ENCODE results near the gene RASSF4.

Gene RASSF4

DNA sequence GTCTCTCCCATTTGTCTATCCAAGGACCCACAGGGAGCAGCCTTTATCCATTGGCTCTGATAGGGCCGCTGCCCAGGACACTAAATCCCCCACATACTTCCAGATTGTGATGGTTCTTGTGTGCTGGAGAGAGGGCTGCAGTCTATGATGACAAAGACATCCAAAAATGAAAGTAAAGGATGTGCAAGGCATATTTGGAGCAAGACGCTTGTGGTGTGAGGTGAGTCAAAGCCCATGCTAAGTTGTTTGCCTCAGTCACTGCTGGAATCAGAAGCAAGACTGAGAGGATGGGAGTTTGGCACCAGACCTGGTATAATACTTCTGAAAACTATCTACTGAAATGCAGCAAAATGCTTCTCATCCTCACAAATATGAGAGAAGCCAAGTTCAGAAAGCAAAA lies 63.8 kb downstream of the RASSF4 start:
- H2AFZ ChIP-seq (ENCODE audit: low read length), result no peak overlapping the region
- H3K18ac ChIP-seq (ENCODE audit: low read length), result no peak overlapping the region
- DNase-seq (ENCODE audit: low spot score), result no peak
- no peak overlapping the region for H3K27ac ChIP-seq (replicated peaks; ENCODE audit: low read length)
- no peak overlapping the region for H3K4me2 ChIP-seq (ENCODE audit: insufficient read depth, low read length, poor library complexity, severe bottlenecking)
- no peak overlapping the region for H2BK15ac ChIP-seq (ENCODE audit: low read length)
- H3K4me1 ChIP-seq (ENCODE audit: control insufficient read depth in 2 of 2, insufficient read depth in 1 of 2, low read depth in 1 of 2, low read length in 2 of 2), result no peaks in the 10 kb centered on the region
- H4K8ac ChIP-seq (ENCODE audit: low read depth, low read length), result no peak overlapping the region
- H3K79me1 ChIP-seq (ENCODE audit: low read depth, low read length), result no peaks in the 10 kb centered on the region
- H3K9me3 ChIP-seq (replicated peaks in 1 of 2; ENCODE audit: control insufficient read depth in 2 of 2, insufficient read depth in 1 of 2, low read depth in 1 of 2, low read length in 2 of 2), result no peaks in the 10 kb centered on the region
- no peak overlapping the region for H4K91ac ChIP-seq (ENCODE audit: low read depth, low read length, poor library complexity)
- no peak overlapping the region for H2BK120ac ChIP-seq (ENCODE audit: low read depth, low read length)
- WGBS, 2 donors (ENCODE audit: extremely low coverage in 2 of 2, insufficient read length in 2 of 2, insufficient replicate concordance in 1 of 2), result no CpG with 5 or more reads among the region's 2 CpGs
- no peak overlapping the region for H3K4me3 ChIP-seq (ENCODE audit: low read length in 2 of 2)
- no peak overlapping the region for H3K4ac ChIP-seq (ENCODE audit: low read length)
- no peaks in the 10 kb centered on the region for H3K36me3 ChIP-seq (replicated peaks in 1 of 2; ENCODE audit: control insufficient read depth in 2 of 2, insufficient read depth in 2 of 2, low read length in 2 of 2)
- no peak overlapping the region for H2BK12ac ChIP-seq (ENCODE audit: low read length)
- no peaks in the 10 kb centered on the region for H3K27me3 ChIP-seq (ENCODE audit: control insufficient read depth in 3 of 3, insufficient read depth in 3 of 3, low read depth in 1 of 3, low read length in 3 of 3)
- no peak overlapping the region for H3K23ac ChIP-seq (ENCODE audit: low read depth, low read length, poor library complexity)
- no peak overlapping the region for H2BK5ac ChIP-seq (ENCODE audit: low read length)
- no peak overlapping the region for H3K9ac ChIP-seq (ENCODE audit: low read depth, low read length, poor library complexity)
- no peak overlapping the region for H3K14ac ChIP-seq (ENCODE audit: low read length)
- no peak overlapping the region for H2AK5ac ChIP-seq (ENCODE audit: low read depth, low read length)

- no peak overlapping the region for H2BK5ac ChIP-seq (ENCODE audit: low read length)
Observed at GRCh38 chr10:45034301-45034700, 74.7 kb downstream of the RASSF4 start.

GRCh38 chr10:45035673-45036072 lies 76.1 kb downstream of the RASSF4 start:
- Histone ChIP-seq H3K4me1 (ENCODE audit: control insufficient read depth in 2 of 2, insufficient read depth in 1 of 2, low read depth in 1 of 2, low read length in 2 of 2) (no peaks in the 10 kb centered on the region), H3K27me3 (ENCODE audit: control insufficient read depth in 3 of 3, insufficient read depth in 3 of 3, low read depth in 1 of 3, low read length in 3 of 3) (no peaks in the 10 kb centered on the region), H3K79me1 (ENCODE audit: low read depth, low read length) (no peaks in the 10 kb centered on the region), H3K14ac (ENCODE audit: low read length) (no peak overlapping the region), H3K27ac (replicated peaks; ENCODE audit: low read length) (no peak overlapping the region), H2AFZ (ENCODE audit: low read length) (no peak overlapping the region), H2BK120ac (ENCODE audit: low read depth, low read length) (no peak overlapping the region), H3K36me3 (replicated peaks in 1 of 2; ENCODE audit: control insufficient read depth in 2 of 2, insufficient read depth in 2 of 2, low read length in 2 of 2) (no peaks in the 10 kb centered on the region), H2AK5ac (ENCODE audit: low read depth, low read length) (no peak overlapping the region), H3K4ac (ENCODE audit: low read length) (no peak overlapping the region), H2BK15ac (ENCODE audit: low read length) (no peak overlapping the region), H2BK5ac (ENCODE audit: low read length) (no peak overlapping the region), H3K18ac (ENCODE audit: low read length) (no peak overlapping the region), H3K9ac (ENCODE audit: low read depth, low read length, poor library complexity) (no peak overlapping the region), H4K8ac (ENCODE audit: low read depth, low read length) (no peak overlapping the region), H3K23ac (ENCODE audit: low read depth, low read length, poor library complexity) (no peak overlapping the region), H3K4me2 (ENCODE audit: insufficient read depth, low read length, poor library complexity, severe bottlenecking) (no peak overlapping the region), H4K91ac (ENCODE audit: low read depth, low read length, poor library complexity) (no peak overlapping the region), H3K4me3 (ENCODE audit: low read length in 2 of 2) (no peak overlapping the region), H2BK12ac (ENCODE audit: low read length) (no peak overlapping the region), H3K9me3 (replicated peaks in 1 of 2; ENCODE audit: control insufficient read depth in 2 of 2, insufficient read depth in 1 of 2, low read depth in 1 of 2, low read length in 2 of 2) (no peaks in the 10 kb centered on the region)
- DNase-seq (ENCODE audit: low spot score), result no peak

More at GRCh38 chr10:45034301-45034700, 74.7 kb downstream of the RASSF4 start:
- no peak overlapping the region for H2AFZ ChIP-seq (ENCODE audit: low read length)
- no peaks in the 10 kb centered on the region for H3K79me1 ChIP-seq (ENCODE audit: low read depth, low read length)
- no peak overlapping the region for H3K27ac ChIP-seq (replicated peaks; ENCODE audit: low read length)
- no peaks in the 10 kb centered on the region for H3K36me3 ChIP-seq (replicated peaks in 1 of 2; ENCODE audit: control insufficient read depth in 2 of 2, insufficient read depth in 2 of 2, low read length in 2 of 2)
- H2BK120ac ChIP-seq (ENCODE audit: low read depth, low read length), result no peak overlapping the region
- no peak for DNase-seq (ENCODE audit: low spot score)
- no peak overlapping the region for H3K14ac ChIP-seq (ENCODE audit: low read length)
- H2BK12ac ChIP-seq (ENCODE audit: low read length), result no peak overlapping the region
- H3K4me2 ChIP-seq (ENCODE audit: insufficient read depth, low read length, poor library complexity, severe bottlenecking), result no peak overlapping the region
- H3K4me1 ChIP-seq (ENCODE audit: control insufficient read depth in 2 of 2, insufficient read depth in 1 of 2, low read depth in 1 of 2, low read length in 2 of 2), result no peaks in the 10 kb centered on the region
- H2AK5ac ChIP-seq (ENCODE audit: low read depth, low read length), result no peak overlapping the region
- H3K9ac ChIP-seq (ENCODE audit: low read depth, low read length, poor library complexity), result no peak overlapping the region
- H4K91ac ChIP-seq (ENCODE audit: low read depth, low read length, poor library complexity), result no peak overlapping the region
- no peak overlapping the region for H3K23ac ChIP-seq (ENCODE audit: low read depth, low read length, poor library complexity)
- H3K4ac ChIP-seq (ENCODE audit: low read length), result no peak overlapping the region
- no peaks in the 10 kb centered on the region for H3K9me3 ChIP-seq (replicated peaks in 1 of 2; ENCODE audit: control insufficient read depth in 2 of 2, insufficient read depth in 1 of 2, low read depth in 1 of 2, low read length in 2 of 2)
- H2BK15ac ChIP-seq (ENCODE audit: low read length), result no peak overlapping the region
- H3K4me3 ChIP-seq (ENCODE audit: low read length in 2 of 2), result no peak overlapping the region
- H3K27me3 ChIP-seq (ENCODE audit: control insufficient read depth in 3 of 3, insufficient read depth in 3 of 3, low read depth in 1 of 3, low read length in 3 of 3), result no peaks in the 10 kb centered on the region
- no peak overlapping the region for H3K18ac ChIP-seq (ENCODE audit: low read length)
- no peak overlapping the region for H4K8ac ChIP-seq (ENCODE audit: low read depth, low read length)

- no peaks in the 10 kb centered on the region for H3K4me1 ChIP-seq (ENCODE audit: control insufficient read depth in 2 of 2, insufficient read depth in 1 of 2, low read depth in 1 of 2, low read length in 2 of 2)
- H3K27me3 ChIP-seq (ENCODE audit: control insufficient read depth in 3 of 3, insufficient read depth in 3 of 3, low read depth in 1 of 3, low read length in 3 of 3), result no peaks in the 10 kb centered on the region
- no peak overlapping the region for H3K4me2 ChIP-seq (ENCODE audit: insufficient read depth, low read length, poor library complexity, severe bottlenecking)
- H3K36me3 ChIP-seq (replicated peaks in 1 of 2; ENCODE audit: control insufficient read depth in 2 of 2, insufficient read depth in 2 of 2, low read length in 2 of 2), result no peaks in the 10 kb centered on the region
- no peak overlapping the region for H2BK15ac ChIP-seq (ENCODE audit: low read length)
- no peak overlapping the region for H3K4ac ChIP-seq (ENCODE audit: low read length)
- H3K27ac ChIP-seq (replicated peaks; ENCODE audit: low read length), result no peak overlapping the region
- no peak overlapping the region for H3K18ac ChIP-seq (ENCODE audit: low read length)
- no peak overlapping the region for H3K9ac ChIP-seq (ENCODE audit: low read depth, low read length, poor library complexity)
- H4K91ac ChIP-seq (ENCODE audit: low read depth, low read length, poor library complexity), result no peak overlapping the region
- H2AK5ac ChIP-seq (ENCODE audit: low read depth, low read length), result no peak overlapping the region
- H3K23ac ChIP-seq (ENCODE audit: low read depth, low read length, poor library complexity), result no peak overlapping the region
- H3K14ac ChIP-seq (ENCODE audit: low read length), result no peak overlapping the region
- no peak overlapping the region for H2BK120ac ChIP-seq (ENCODE audit: low read depth, low read length)
- DNase-seq (ENCODE audit: low spot score), result no peak
- H4K8ac ChIP-seq (ENCODE audit: low read depth, low read length), result no peak overlapping the region
- H3K4me3 ChIP-seq (ENCODE audit: low read length in 2 of 2), result no peak overlapping the region
- H2BK5ac ChIP-seq (ENCODE audit: low read length), result no peak overlapping the region
- H2AFZ ChIP-seq (ENCODE audit: low read length), result no peak overlapping the region
- H3K79me1 ChIP-seq (ENCODE audit: low read depth, low read length), result no peaks in the 10 kb centered on the region
- H3K9me3 ChIP-seq (replicated peaks in 1 of 2; ENCODE audit: control insufficient read depth in 2 of 2, insufficient read depth in 1 of 2, low read depth in 1 of 2, low read length in 2 of 2), result no peaks in the 10 kb centered on the region
- no peak overlapping the region for H2BK12ac ChIP-seq (ENCODE audit: low read length)
Observed at GRCh38 chr10:45040921-45041542, 81.4 kb downstream of the RASSF4 start.
